Activated CD4-positive, alpha-beta memory T cell treated with anti-CD3 and anti-CD28 coated beads for 36 hours (primary cell): ENCODE results near the gene SH3RF3. TPM values are rescaled to one million over a fixed set of nuclear protein-coding genes. Genes with fewer than 3 reads are reported as not detected.

Experiments
- CTCF ChIA-PET: fragments of 350-600 bp; sonication (Branson Sonifier 250); formaldehyde crosslinking; loops from one replicate; lab custom pipeline; 2021; ENCODE audit warnings: antibody characterized with exemption, inconsistent platforms; lab: Charles Lee
- POLR2A ChIA-PET: fragments of 350-600 bp; sonication (Branson Sonifier 250); formaldehyde crosslinking; loops from one replicate; lab custom pipeline; 2021; ENCODE audit warnings: antibody characterized with exemption; lab: Charles Lee
- DNase-seq: peaks from one replicate; pipeline ENCODE4 v3.0.0-alpha.2; 2020
- H3K27ac Mint-ChIP-seq: one replicate; pipeline ENCODE4 v1.8.0; 2021; ENCODE audit warnings: mixed read lengths
- H3K27me3 Mint-ChIP-seq: one replicate; pipeline ENCODE4 v1.8.0; 2021; ENCODE audit warnings: mixed read lengths
- H3K36me3 Mint-ChIP-seq: one replicate; pipeline ENCODE4 v1.8.0; 2021; ENCODE audit warnings: mixed read lengths
- H3K4me1 Mint-ChIP-seq: one replicate; pipeline ENCODE4 v1.8.0; 2021; ENCODE audit warnings: low read depth, mixed read lengths
- H3K4me3 Mint-ChIP-seq: one replicate; pipeline ENCODE4 v1.8.0; 2021; ENCODE audit warnings: mild to moderate bottlenecking, mixed read lengths
- H3K9me3 Mint-ChIP-seq: one replicate; pipeline ENCODE4 v1.8.0; 2021; ENCODE audit warnings: mixed read lengths
- intact Hi-C: fragments of 100-400 bp; cut with micrococcal nuclease; formaldehyde crosslinking; loops from one replicate; pipeline ENCODE4 v1.15.1; 2023
- total RNA-seq, 2 experiments: library from RNA; stranded (reverse); gene quantifications; one replicate each; pipeline ENCODE4 v1.2.3, GENCODE V29; 2021

Gene SH3RF3
- total RNA-seq, 2 experiments from 2014 or later: 0.33 to 0.34 TPM

GRCh38 chr2:109123586-109124201 is 5.3 kb upstream of the SH3RF3 start:
- intact Hi-C loops: no loop called here
- peaks cover 7% of the 10 kb centered on the region for H3K4me1 Mint-ChIP-seq
- no peaks in the 10 kb centered on the region for H3K9me3 Mint-ChIP-seq
- peaks cover 22% of the 10 kb centered on the region for H3K27me3 Mint-ChIP-seq
- no peak for DNase-seq
- H3K27ac Mint-ChIP-seq: no peak overlapping the region
- no peaks in the 10 kb centered on the region for H3K36me3 Mint-ChIP-seq
- no peak overlapping the region for H3K4me3 Mint-ChIP-seq
- ChIA-PET POLR2A (no interaction called here), CTCF (no interaction called here)

- intact Hi-C loops: loop anchor here (5.0 kb wide), 1 partner anchor 222 kb away; no protein-coding TSS in a partner anchor
- no peak overlapping the region for H3K27ac Mint-ChIP-seq
- H3K4me1 Mint-ChIP-seq: peaks cover 8% of the 10 kb centered on the region
- H3K9me3 Mint-ChIP-seq: no peaks in the 10 kb centered on the region
- H3K4me3 Mint-ChIP-seq: no peak overlapping the region
- H3K36me3 Mint-ChIP-seq: no peaks in the 10 kb centered on the region
- POLR2A ChIA-PET: no interaction called here
- H3K27me3 Mint-ChIP-seq: peaks cover 25% of the 10 kb centered on the region
- CTCF ChIA-PET: interaction anchor here (4.8 kb wide), 1 partner anchor 384 kb away, joined by 72 read pairs; no protein-coding TSS in a partner anchor
- no peak for DNase-seq
These were observed 3.9 kb upstream of the SH3RF3 start for GRCh38 chr2:109124982-109125592.

- Mint-ChIP-seq H3K4me1 (peaks cover 11% of the 10 kb centered on the region), H3K27ac (no peak overlapping the region)
These were observed 3.2 kb upstream of the SH3RF3 start for GRCh38 chr2:109125593-109126500.

GRCh38 chr2:109126501-109126860 is 2.5 kb upstream of the SH3RF3 start:
- CTCF ChIA-PET: interaction anchor here (4.8 kb wide), 1 partner anchor 383 kb away, joined by 72 read pairs; no protein-coding TSS in a partner anchor
- peaks cover 11% of the 10 kb centered on the region for H3K4me1 Mint-ChIP-seq
- POLR2A ChIA-PET: no interaction called here
- peaks cover 36% of the 10 kb centered on the region for H3K27me3 Mint-ChIP-seq
- H3K4me3 Mint-ChIP-seq: no peak overlapping the region
- DNase-seq: no peak
- H3K27ac Mint-ChIP-seq: no peak overlapping the region
- H3K9me3 Mint-ChIP-seq: no peaks in the 10 kb centered on the region
- intact Hi-C loops: loop anchor here (1.0 to 5.0 kb wide), 2 partner anchors 221 to 384 kb away; no protein-coding TSS in a partner anchor
- H3K36me3 Mint-ChIP-seq: no peaks in the 10 kb centered on the region

More at GRCh38 chr2:109125593-109126500, 3.2 kb upstream of the SH3RF3 start:
- CTCF ChIA-PET: interaction anchor here (4.8 kb wide), 1 partner anchor 384 kb away, joined by 72 read pairs; no protein-coding TSS in a partner anchor
- peaks cover 32% of the 10 kb centered on the region for H3K27me3 Mint-ChIP-seq
- POLR2A ChIA-PET: no interaction called here
- no peak overlapping the region for H3K4me3 Mint-ChIP-seq
- intact Hi-C loops: loop anchor here (1.0 to 5.0 kb wide), 2 partner anchors 221 to 384 kb away; no protein-coding TSS in a partner anchor
- no peaks in the 10 kb centered on the region for H3K9me3 Mint-ChIP-seq
- DNase-seq: no peak
- H3K36me3 Mint-ChIP-seq: no peaks in the 10 kb centered on the region

- Mint-ChIP-seq H3K4me1 (peaks cover 11% of the 10 kb centered on the region), H3K27ac (no peak overlapping the region), H3K36me3 (no peaks in the 10 kb centered on the region), H3K9me3 (no peaks in the 10 kb centered on the region), H3K4me3 (peak overlapping the region; percentile 68), H3K27me3 (peaks cover 38% of the 10 kb centered on the region)
- intact Hi-C loops: loop anchor here (5.0 kb wide), 1 partner anchor 220 kb away; no protein-coding TSS in a partner anchor
- ChIA-PET POLR2A (no interaction called here), CTCF (interaction anchor here (4.8 kb wide), 1 partner anchor 382 kb away, joined by 72 read pairs; no protein-coding TSS in a partner anchor)
- no peak for DNase-seq
These were observed 1.4 kb upstream of the SH3RF3 start for GRCh38 chr2:109127556-109127955.

GRCh38 chr2:109128048-109128615 is 873 bp upstream of the SH3RF3 start:
- POLR2A ChIA-PET: no interaction called here
- peak overlapping the region; percentile 69 for H3K4me3 Mint-ChIP-seq
- intact Hi-C loops: loop anchor here (5.0 kb wide), 1 partner anchor 219 kb away; no protein-coding TSS in a partner anchor
- peak; percentile 74 for DNase-seq
- H3K36me3 Mint-ChIP-seq: no peaks in the 10 kb centered on the region
- H3K4me1 Mint-ChIP-seq: peaks cover 11% of the 10 kb centered on the region
- H3K27me3 Mint-ChIP-seq: peaks cover 38% of the 10 kb centered on the region
- no peak overlapping the region for H3K27ac Mint-ChIP-seq
- no peaks in the 10 kb centered on the region for H3K9me3 Mint-ChIP-seq
- CTCF ChIA-PET: interaction anchor here (0.6 to 4.8 kb wide), 2 partner anchors 381 to 392 kb away, joined by 3 to 72 read pairs; no protein-coding TSS in a partner anchor

GRCh38 chr2:109129356-109129920 is 433 bp downstream of the SH3RF3 start:
- Mint-ChIP-seq H3K27ac (no peak overlapping the region), H3K4me3 (peak overlapping the region; percentile 34), H3K4me1 (peaks cover 11% of the 10 kb centered on the region), H3K27me3 (peaks cover 38% of the 10 kb centered on the region), H3K36me3 (no peaks in the 10 kb centered on the region), H3K9me3 (no peaks in the 10 kb centered on the region)
- intact Hi-C loops: loop anchor here (5.0 kb wide), 1 partner anchor 218 kb away; no protein-coding TSS in a partner anchor
- ChIA-PET POLR2A (no interaction called here), CTCF (interaction anchor here (0.5 to 4.8 kb wide), 3 partner anchors 250 to 380 kb away, joined by 3 to 72 read pairs (median 6); no protein-coding TSS in a partner anchor)
- peak; percentile 39 for DNase-seq

GRCh38 chr2:109129921-109130722 is 1.1 kb downstream of the SH3RF3 start:
- Mint-ChIP-seq H3K4me1 (peaks cover 11% of the 10 kb centered on the region), H3K27ac (no peak overlapping the region), H3K27me3 (peaks cover 36% of the 10 kb centered on the region), H3K9me3 (no peaks in the 10 kb centered on the region), H3K4me3 (peak overlapping the region; percentile 67), H3K36me3 (no peaks in the 10 kb centered on the region)
- peak; percentile 23 for DNase-seq
- intact Hi-C loops: loop anchor here (1.0 to 5.0 kb wide), 2 partner anchors 84 to 217 kb away; no protein-coding TSS in a partner anchor
- ChIA-PET POLR2A (no interaction called here), CTCF (interaction anchor here (1.0 kb wide), 1 partner anchor 380 kb away, joined by 6 read pairs; no protein-coding TSS in a partner anchor)

GRCh38 chr2:109130723-109130995 is 1.7 kb downstream of the SH3RF3 start:
- no peak overlapping the region for H3K4me3 Mint-ChIP-seq
- no peak for DNase-seq
- ChIA-PET CTCF (interaction anchor here (1.0 kb wide), 1 partner anchor 379 kb away, joined by 6 read pairs; no protein-coding TSS in a partner anchor), POLR2A (no interaction called here)
- H3K4me1 Mint-ChIP-seq: peaks cover 11% of the 10 kb centered on the region
- intact Hi-C loops: loop anchor here (1.0 kb wide), 1 partner anchor 84 kb away; no protein-coding TSS in a partner anchor
- no peaks in the 10 kb centered on the region for H3K9me3 Mint-ChIP-seq
- H3K27ac Mint-ChIP-seq: no peak overlapping the region
- no peaks in the 10 kb centered on the region for H3K36me3 Mint-ChIP-seq
- peaks cover 40% of the 10 kb centered on the region for H3K27me3 Mint-ChIP-seq

GRCh38 chr2:109131777-109132176 is 2.8 kb downstream of the SH3RF3 start:
- ChIA-PET CTCF (no interaction called here), POLR2A (no interaction called here)
- Mint-ChIP-seq H3K36me3 (no peaks in the 10 kb centered on the region), H3K4me3 (no peak overlapping the region), H3K9me3 (no peaks in the 10 kb centered on the region), H3K27ac (no peak overlapping the region), H3K27me3 (peaks cover 32% of the 10 kb centered on the region), H3K4me1 (peaks cover 8% of the 10 kb centered on the region)
- intact Hi-C loops: no loop called here
- DNase-seq: no peak
